Gastrocnemius medialis (tissue), 4 donors: ENCODE results near the gene EHD3. TPM values are rescaled to one million over a fixed set of nuclear protein-coding genes. Genes with fewer than 3 reads are reported as not detected.
A peak's percentile ranks its signal among the peaks of the same experiment; 100 is the strongest.

Experiments
- ATAC-seq, 2 donors: fragments of 150-250 bp; one replicate each; pipeline ENCODE4 v1.9.1; 2016
- DNase-seq, 2 donors: peaks; one replicate each; pipeline ENCODE4 v3.0.0-alpha.2; 2019
- H3K27ac ChIP-seq, 4 donors: fragments of 200-600 bp; sonication (generic); 1 replicate in 1 of 4; 2 replicates in 3 of 4; pipeline ENCODE4 v1.5.1; 2016 to 2018; ENCODE audit warnings: mild to moderate bottlenecking in 2 of 4, moderate library complexity in 1 of 4
- H3K27me3 ChIP-seq, 3 donors: fragments of 200-600 bp; sonication (generic) in 2 of 3; 1 replicate in 1 of 3; 2 replicates in 2 of 3; pipeline versions ENCODE4 v1.5.1 to v1.6.0; 2016 to 2019; ENCODE audit warnings: mild to moderate bottlenecking in 1 of 3, moderate library complexity in 1 of 3
- H3K36me3 ChIP-seq, 2 donors: fragments of 200-600 bp; sonication (generic) in 1 of 2; one replicate each; pipeline ENCODE4 v1.5.1; 2017 to 2018
- H3K4me1 ChIP-seq, 2 donors: fragments of 200-600 bp; sonication (generic) in 1 of 2; one replicate each; pipeline ENCODE4 v1.5.1; 2016 to 2017; ENCODE audit warnings: mild to moderate bottlenecking in 2 of 2
- H3K4me3 ChIP-seq, 4 donors: fragments of 200-600 bp; sonication (generic) in 3 of 4; 1 replicate in 1 of 4; 2 replicates in 3 of 4; pipeline ENCODE4 v1.5.1; 2016 to 2019; ENCODE audit warnings: mild to moderate bottlenecking in 2 of 4
- H3K9me3 ChIP-seq, 3 donors: fragments of 200-600 bp; sonication (generic) in 2 of 3; 1 replicate in 1 of 3; 2 replicates in 2 of 3; pipeline ENCODE4 v1.5.1; 2016 to 2019
- POLR2A ChIP-seq, 2 donors: fragments of 450-650 bp; IDR thresholded peaks; one replicate each; pipeline ENCODE4 v1.6.1; 2017; ENCODE audit warnings: antibody characterized with exemption in 2 of 2, mild to moderate bottlenecking in 2 of 2, moderate library complexity in 2 of 2
- in situ Hi-C, 4 donors: fragments of 200-750 bp; cut with MboI; loops; one replicate each; pipeline versions ENCODE4 v1.15.0 to v1.8.0; 2017; ENCODE audit warnings: low sequenced_read_pairs in 4 of 4
- intact Hi-C: fragments of 100-400 bp; cut with DNase I; formaldehyde crosslinking; loops from one replicate; pipeline ENCODE4 v1.15.1; 2023; ENCODE audit warnings: low total_unique reads
- total RNA-seq, 4 donors: library from RNA; depleted of rRNA; stranded (reverse); fragments of >200 nt; gene quantifications; one replicate each; pipeline versions ENCODE4 v1.1.0 to v1.2.3, GENCODE V29; 2016
- TF ChIP-seq, protein P1 (sequence below), 5 experiments: fragments of 450-650 bp in 3 of 5; fragments of 200-600 bp in 2 of 5; sonication (generic) in 2 of 5; IDR thresholded peaks in 4 of 5; conservative IDR thresholded peaks in 1 of 5; 1 replicate in 4 of 5; 2 replicates in 1 of 5; pipeline ENCODE4 v1.5.1; 2016 to 2019; ENCODE audit warnings: antibody characterized with exemption in 5 of 5, mild to moderate bottlenecking in 3 of 5, moderate library complexity in 3 of 5

EHD3 gene
- total RNA-seq, 4 donors from 2014 or later, result 1.5 to 3.1 (median 2.1) TPM

DNA sequence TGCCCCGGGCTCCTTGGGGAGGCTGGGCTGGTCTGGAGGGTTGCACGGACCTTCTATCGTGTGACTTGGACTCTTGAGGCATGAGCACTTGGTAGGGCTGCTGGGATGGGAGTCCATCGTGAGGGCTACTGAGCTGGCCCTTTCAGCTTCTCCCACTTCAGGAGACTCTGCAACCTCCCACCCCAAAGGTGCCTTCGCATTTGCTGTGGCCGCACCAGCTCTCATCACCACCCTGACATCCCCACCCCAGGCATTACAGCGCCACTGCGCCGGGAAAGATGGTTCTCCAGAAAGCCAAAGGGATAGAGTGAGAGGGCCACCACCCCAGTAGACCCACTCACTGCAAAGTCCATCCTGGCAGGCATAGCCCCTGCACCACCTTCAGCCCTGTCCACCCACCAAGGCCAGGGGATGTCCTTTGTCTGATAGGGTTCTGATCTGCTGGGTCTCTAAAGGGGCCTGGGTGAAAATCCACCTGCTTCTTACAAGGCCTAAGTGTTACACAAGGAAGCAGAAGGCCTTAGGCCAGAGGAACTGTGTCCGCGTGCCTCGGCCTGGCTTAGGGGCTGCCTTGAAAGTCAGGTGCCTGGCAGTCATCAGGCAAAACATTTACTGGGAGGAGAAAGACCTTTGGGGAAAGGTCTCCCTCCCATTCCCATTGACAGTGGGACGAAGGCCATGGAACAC, 5.1 kb downstream of the EHD3 start:
- no peaks in the 10 kb centered on the region for H3K27me3 ChIP-seq
- peaks cover 44 to 56% of the 10 kb centered on the region in 2 donors for H3K4me1 ChIP-seq
- intact Hi-C loops (no loop called here), in situ Hi-C loops (loop anchor here (10.0 kb wide), 1 partner anchor 96 kb away; no protein-coding TSS in a partner anchor)
- no peaks in the 10 kb centered on the region for H3K36me3 ChIP-seq
- no peak for ATAC-seq
- DNase-seq, result no peak
- TF ChIP-seq, protein P1, sequence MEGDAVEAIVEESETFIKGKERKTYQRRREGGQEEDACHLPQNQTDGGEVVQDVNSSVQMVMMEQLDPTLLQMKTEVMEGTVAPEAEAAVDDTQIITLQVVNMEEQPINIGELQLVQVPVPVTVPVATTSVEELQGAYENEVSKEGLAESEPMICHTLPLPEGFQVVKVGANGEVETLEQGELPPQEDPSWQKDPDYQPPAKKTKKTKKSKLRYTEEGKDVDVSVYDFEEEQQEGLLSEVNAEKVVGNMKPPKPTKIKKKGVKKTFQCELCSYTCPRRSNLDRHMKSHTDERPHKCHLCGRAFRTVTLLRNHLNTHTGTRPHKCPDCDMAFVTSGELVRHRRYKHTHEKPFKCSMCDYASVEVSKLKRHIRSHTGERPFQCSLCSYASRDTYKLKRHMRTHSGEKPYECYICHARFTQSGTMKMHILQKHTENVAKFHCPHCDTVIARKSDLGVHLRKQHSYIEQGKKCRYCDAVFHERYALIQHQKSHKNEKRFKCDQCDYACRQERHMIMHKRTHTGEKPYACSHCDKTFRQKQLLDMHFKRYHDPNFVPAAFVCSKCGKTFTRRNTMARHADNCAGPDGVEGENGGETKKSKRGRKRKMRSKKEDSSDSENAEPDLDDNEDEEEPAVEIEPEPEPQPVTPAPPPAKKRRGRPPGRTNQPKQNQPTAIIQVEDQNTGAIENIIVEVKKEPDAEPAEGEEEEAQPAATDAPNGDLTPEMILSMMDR (IDR thresholded peaks at IDR 0.05 in 4 of 5, conservative IDR thresholded peaks at IDR 0.05 in 1 of 5), result no peak
- no peak for TF ChIP-seq POLR2A (IDR thresholded peaks at IDR 0.05)
- no peaks in the 10 kb centered on the region for H3K9me3 ChIP-seq
- H3K27ac ChIP-seq, result peak overlapping the region; percentile 74 to 86 (median 80)
- no peak overlapping the region for H3K4me3 ChIP-seq

GRCh38 chr2:31239593-31240177, 5.7 kb downstream of the EHD3 start:
- Histone ChIP-seq H3K36me3 (no peaks in the 10 kb centered on the region), H3K4me1 (peaks cover 41 to 51% of the 10 kb centered on the region in 2 donors), H3K27me3 (no peaks in the 10 kb centered on the region), H3K4me3 (no peak overlapping the region), H3K9me3 (no peaks in the 10 kb centered on the region), H3K27ac (peak overlapping the region; percentile 74 to 86 (median 80))
- DNase-seq (peak; percentile 88 to 91), ATAC-seq (peak; percentile 84 to 86)
- peak; percentile 25 to 32 for TF ChIP-seq POLR2A (IDR thresholded peaks at IDR 0.05)
- TF ChIP-seq, protein P1 (IDR thresholded peaks at IDR 0.05 in 4 of 5, conservative IDR thresholded peaks at IDR 0.05 in 1 of 5), result no peak
- intact Hi-C loops (loop anchor here (5.0 kb wide), 1 partner anchor 158 kb away; no protein-coding TSS in a partner anchor), in situ Hi-C loops (loop anchor here (10.0 kb wide), 1 partner anchor 95 kb away; no protein-coding TSS in a partner anchor)

DNA sequence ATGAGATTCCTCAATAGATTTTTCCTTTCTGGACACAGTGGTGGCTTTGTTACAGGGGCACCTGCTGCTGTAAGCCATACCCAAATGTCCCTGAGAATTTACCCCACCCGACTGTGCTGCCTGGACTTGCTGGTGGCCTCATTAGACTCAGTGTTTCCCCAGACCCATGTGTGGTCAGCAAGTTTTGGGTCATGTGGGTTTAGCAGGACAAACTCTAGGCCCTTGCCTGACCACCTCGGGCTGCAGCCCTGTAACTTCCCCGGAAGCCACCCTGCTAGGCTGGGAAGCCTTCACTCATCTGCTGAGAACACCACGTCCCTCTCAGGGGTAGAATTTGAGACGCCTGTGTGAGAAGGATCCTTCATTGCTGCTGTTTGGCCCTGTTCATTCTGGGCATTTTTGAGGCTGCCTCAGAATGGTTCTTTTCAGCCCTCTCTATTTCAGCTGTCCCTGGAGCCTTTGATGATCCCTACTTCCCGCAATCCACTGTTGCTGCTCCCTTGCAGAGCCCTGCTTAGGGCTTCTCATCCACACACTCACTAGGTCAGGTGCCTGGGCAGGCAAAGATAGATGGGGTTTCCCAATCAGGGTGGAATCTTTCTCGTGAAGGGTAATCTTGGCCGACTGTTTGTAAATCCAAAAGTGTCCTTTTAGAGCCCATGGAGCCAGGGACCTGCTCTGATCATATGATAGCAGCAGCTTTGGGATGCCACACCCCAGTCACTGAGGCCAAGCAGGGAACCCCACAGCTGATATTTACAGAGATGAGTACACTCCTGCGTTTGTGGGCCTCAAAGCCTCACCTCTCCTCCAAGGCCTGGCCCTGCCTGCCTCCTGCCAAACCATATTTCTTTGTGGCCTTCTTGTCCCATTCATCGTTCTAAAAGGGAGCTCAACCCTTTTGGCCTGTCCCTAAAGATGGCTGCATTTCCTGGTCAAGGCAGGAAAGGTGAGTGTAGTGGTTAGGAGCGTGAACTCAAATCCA, 6.7 kb downstream of the EHD3 start:
- no peak overlapping the region for H3K4me3 ChIP-seq
- DNase-seq (peak; percentile 48 to 65), ATAC-seq (peak; percentile 60 to 70)
- no peaks in the 10 kb centered on the region for H3K9me3 ChIP-seq
- peaks cover 38 to 48% of the 10 kb centered on the region in 2 donors for H3K4me1 ChIP-seq
- in situ Hi-C loops (no loop called here), intact Hi-C loops (loop anchor here (5.0 kb wide), 1 partner anchor 157 kb away; no protein-coding TSS in a partner anchor)
- H3K27ac ChIP-seq, result peak overlapping the region; percentile 74 to 86 (median 80)
- no peaks in the 10 kb centered on the region for H3K36me3 ChIP-seq
- no peak for TF ChIP-seq POLR2A (IDR thresholded peaks at IDR 0.05)
- TF ChIP-seq, protein P1 (IDR thresholded peaks at IDR 0.05 in 4 of 5, conservative IDR thresholded peaks at IDR 0.05 in 1 of 5), result no peak
- H3K27me3 ChIP-seq, result no peaks in the 10 kb centered on the region

GRCh38 chr2:31241625-31242270, 7.8 kb downstream of the EHD3 start:
- H3K4me1 ChIP-seq, result peaks cover 38 to 47% of the 10 kb centered on the region in 2 donors
- no peaks in the 10 kb centered on the region for H3K36me3 ChIP-seq
- ATAC-seq (peak; percentile 54 to 66), DNase-seq (peak; percentile 73 to 82)
- TF ChIP-seq POLR2A (IDR thresholded peaks at IDR 0.05), result no peak
- TF ChIP-seq, protein P1 (IDR thresholded peaks at IDR 0.05 in 4 of 5, conservative IDR thresholded peaks at IDR 0.05 in 1 of 5), result no peak
- intact Hi-C loops, result loop anchor here (5.0 kb wide), 1 partner anchor 156 kb away; no protein-coding TSS in a partner anchor
- no peaks in the 10 kb centered on the region for H3K9me3 ChIP-seq
- peak overlapping the region; percentile 74 to 86 (median 80) for H3K27ac ChIP-seq
- no peaks in the 10 kb centered on the region for H3K27me3 ChIP-seq
- H3K4me3 ChIP-seq, result no peak overlapping the region
- in situ Hi-C loops, result no loop called here
